GM12865 (cell line): ENCODE data around the gene RBM20.

Experiments
- DNase-seq: peaks from one replicate; pipeline ENCODE4 v3.0.0; 2010; ENCODE audit warnings: low read depth
- H3K4me3 ChIP-seq: 2 replicates; pipeline ENCODE4 v1.5.1; 2011; ENCODE audit warnings: mild to moderate bottlenecking, low read depth, low read length, control low read depth
- CTCF ChIP-seq: IDR thresholded peaks from 2 replicates; pipeline ENCODE4 v1.5.1; 2011; ENCODE audit warnings: low read length, control low read depth, low read depth, inconsistent platforms; ENCODE audit not compliant: insufficient read depth; ENCODE audit errors: missing control alignments

RBM20 gene

GRCh38 chr10:110828525-110828924, 184.4 kb downstream of the RBM20 start:
- no peak for DNase-seq
- no peak overlapping the region for H3K4me3 ChIP-seq
- no peak for TF ChIP-seq CTCF

- no peak overlapping the region for H3K4me3 ChIP-seq
- no peak for DNase-seq
- no peak for TF ChIP-seq CTCF
Measured at GRCh38 chr10:110829721-110830410, 185.7 kb downstream of the RBM20 start.

GRCh38 chr10:110833234-110833940, 189.3 kb downstream of the RBM20 start:
- H3K4me3 ChIP-seq = no peak overlapping the region
- TF ChIP-seq CTCF = no peak
- DNase-seq = no peak

GRCh38 chr10:110833941-110834628, 189.9 kb downstream of the RBM20 start:
- no peak for DNase-seq
- H3K4me3 ChIP-seq = no peak overlapping the region
- TF ChIP-seq CTCF = no peak

- no peak for DNase-seq
- TF ChIP-seq CTCF = no peak
Measured at GRCh38 chr10:110834629-110835301, 190.6 kb downstream of the RBM20 start.

GRCh38 chr10:110835841-110836240, 191.7 kb downstream of the RBM20 start:
- TF ChIP-seq CTCF = no peak
- no peak for DNase-seq
- H3K4me3 ChIP-seq = no peak overlapping the region

More at GRCh38 chr10:110834629-110835301, 190.6 kb downstream of the RBM20 start:
- H3K4me3 ChIP-seq = no peak overlapping the region
